ENCODE data around the gene BRSK2.

GRCh38 chr11:1456596-1457325, 67.0 kb downstream of the BRSK2 start:
- TF ChIP-seq SP1 (IDR thresholded peaks at IDR 0.05) (no peak), ARNT (IDR thresholded peaks at IDR 0.05) (no peak), NFRKB (IDR thresholded peaks at IDR 0.05) (no peak), FOXA1 (IDR thresholded peaks at IDR 0.05) (no peak), SUZ12 (IDR thresholded peaks at IDR 0.05) (no peak), HDGF (IDR thresholded peaks at IDR 0.05; ENCODE audit: borderline replicate concordance) (no peak), FOXK2 (IDR thresholded peaks at IDR 0.05) (no peak), FOXM1 (IDR thresholded peaks at IDR 0.05; ENCODE audit: borderline replicate concordance) (no peak), LEF1 (IDR thresholded peaks at IDR 0.05; ENCODE audit: borderline replicate concordance) (no peak), CTBP1 (IDR thresholded peaks at IDR 0.05; ENCODE audit: borderline replicate concordance) (no peak), BHLHE40 (IDR thresholded peaks at IDR 0.05; ENCODE audit: borderline replicate concordance) (no peak), ZNF384 (IDR thresholded peaks at IDR 0.05) (no peak), L3MBTL2 (conservative IDR thresholded peaks at IDR 0.05) (no peak)
